Measurements from ENCODE around the gene TMC5. TPM values are rescaled to one million over a fixed set of nuclear protein-coding genes. Genes with fewer than 3 reads are reported as not detected.
"Not testable (repeated sequence)": the region's sequence is repeated elsewhere in the genome, so short reads cannot be mapped to it uniquely, and the experiment has no call there.

TMC5 gene
- polyA plus RNA-seq, 1 donor: 0.08 TPM

DNA sequence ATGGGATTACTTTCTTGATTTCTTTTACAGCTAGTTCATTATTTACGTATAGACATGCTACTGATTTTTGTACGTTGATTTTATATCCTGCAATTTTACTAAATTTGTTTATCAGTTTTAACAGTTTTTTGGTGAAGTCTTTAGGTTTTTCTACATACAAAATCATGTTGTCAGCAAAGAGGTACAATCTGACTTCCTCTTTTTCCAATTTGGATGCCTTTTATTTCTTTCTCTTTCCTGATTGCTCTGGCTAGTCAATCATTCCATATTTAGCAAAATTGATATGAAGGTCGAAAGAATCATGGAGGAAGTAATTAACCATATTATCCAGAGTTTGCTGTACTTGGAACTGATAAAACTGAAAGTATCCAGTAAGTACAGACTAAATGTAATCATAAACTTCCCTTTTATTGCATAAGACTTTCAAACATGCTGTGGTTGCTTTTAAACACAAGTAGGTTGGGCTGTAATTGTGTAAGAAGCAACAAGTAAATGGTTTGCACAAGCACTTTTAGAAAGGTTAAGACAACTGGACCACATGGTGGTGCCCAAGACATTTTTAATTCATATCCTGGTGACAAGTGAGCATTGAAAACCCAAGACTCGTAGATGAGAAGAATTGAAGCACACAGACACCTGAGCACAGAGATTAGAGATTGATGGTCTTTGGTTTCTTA is 95.8 kb downstream of the TMC5 start:
- no peak for DNase-seq

GRCh38 chr16:19515757-19516156 is 98.1 kb downstream of the TMC5 start:
- no peak for DNase-seq

- DNase-seq: no peak
Observed at GRCh38 chr16:19517424-19518089, 99.9 kb downstream of the TMC5 start.

DNA sequence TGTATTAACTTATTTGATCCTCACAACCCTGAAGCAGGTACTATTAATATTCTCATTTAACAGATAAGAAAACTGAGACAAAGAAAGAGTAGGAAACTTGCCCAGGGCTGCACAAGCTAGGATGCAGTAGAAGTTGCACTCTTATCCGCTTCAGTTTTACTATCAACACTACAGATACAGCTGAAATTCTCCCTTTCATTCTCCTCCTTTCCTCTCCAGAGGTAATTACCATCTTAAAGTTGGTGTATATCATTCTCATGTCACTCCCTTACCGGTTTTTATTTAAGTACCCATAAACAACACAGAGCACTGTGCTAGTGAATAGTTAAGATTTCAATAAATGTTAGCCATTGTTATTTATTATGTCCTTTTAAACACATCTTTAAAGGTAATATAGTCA is 100.7 kb downstream of the TMC5 start:
- DNase-seq: no peak

GRCh38 chr16:19520861-19521331 is 103.2 kb downstream of the TMC5 start:
- DNase-seq: no peak

DNA sequence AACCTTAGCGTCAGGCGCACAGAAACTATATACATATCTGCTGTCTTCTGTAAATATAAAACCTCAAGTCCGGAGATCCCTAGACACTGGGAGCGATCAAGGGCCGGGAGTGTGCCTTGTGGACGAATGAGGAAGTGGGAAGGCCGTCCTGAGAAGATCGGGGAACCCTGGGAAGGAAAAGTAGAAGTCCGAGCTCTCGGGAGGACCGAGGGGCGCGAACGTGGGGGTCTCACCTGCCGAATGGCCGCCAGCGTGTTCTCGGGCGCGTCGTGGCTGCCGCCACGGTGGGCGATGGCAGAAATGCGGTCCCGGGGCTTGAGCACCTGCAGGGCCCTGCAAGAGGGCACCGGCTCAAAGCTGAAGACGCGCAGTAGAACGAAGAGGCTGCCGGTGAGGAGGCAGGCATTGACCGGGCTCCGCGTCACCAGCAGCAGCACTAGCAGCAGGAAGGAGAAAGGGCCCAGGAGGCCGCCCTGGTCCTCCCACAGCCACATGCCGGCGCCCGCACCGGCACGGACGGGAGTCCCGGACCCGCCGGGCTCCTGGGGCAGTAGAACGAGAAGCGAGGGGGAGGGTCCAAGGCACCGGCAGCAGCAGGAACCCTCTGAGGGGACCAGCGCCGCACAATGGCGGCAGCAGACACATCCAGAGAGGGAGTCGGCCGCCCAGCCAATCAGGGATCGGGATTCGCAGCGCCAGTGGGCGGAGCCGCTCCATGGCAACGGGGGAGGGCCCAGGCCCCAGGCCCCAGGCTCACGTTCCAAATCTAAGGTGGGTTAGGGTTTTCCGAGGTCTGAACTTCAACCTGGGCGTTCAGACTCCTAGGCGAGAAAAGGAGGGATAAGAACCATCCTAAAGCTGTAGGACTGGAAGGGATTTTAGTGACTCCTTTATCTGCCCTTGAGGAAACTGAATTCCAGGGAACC is 104.1 kb downstream of the TMC5 start, which contains the start of gene GDE1:
GDE1 (minus strand) TSS at position 628 of the 926 bp plus-strand sequence; CDS start at position 494, 134 bp downstream.
- peak; percentile 92 for DNase-seq

DNA sequence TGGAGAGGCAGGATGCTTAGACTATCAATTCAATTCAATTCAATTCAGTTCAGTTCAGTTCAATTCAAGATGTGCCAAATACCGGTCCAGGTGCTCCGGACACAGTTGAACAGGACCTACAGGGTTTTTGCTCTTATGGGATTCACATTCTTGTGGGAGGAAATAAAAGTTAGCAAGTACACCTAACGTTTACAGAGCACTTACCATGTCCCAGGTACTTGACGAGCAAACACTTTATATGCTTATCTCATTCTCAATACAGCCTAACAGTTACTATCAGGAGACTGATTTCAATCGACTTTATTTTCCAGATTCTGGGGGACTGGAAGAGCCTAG is 104.7 kb downstream of the TMC5 start:
- DNase-seq: no peak

DNA sequence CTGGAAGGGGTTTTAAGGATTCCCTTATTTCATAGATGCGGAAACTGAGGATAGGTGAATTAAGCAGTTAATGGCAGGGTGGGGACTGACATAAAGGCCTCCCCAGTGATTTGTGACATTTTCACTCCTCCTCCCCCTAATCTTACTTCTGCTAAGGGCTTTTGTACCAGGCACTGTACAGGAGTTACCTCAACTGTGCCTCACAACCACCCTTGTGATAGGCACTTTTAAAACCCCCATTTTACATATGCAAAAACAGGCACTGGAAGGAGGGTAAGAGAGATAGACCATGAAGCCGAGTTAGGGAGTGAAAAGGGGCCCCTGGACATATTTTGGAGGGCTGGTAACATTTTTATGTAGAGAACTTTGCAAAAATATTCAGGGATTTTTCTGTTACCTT is 105.1 kb downstream of the TMC5 start:
- DNase-seq: no peak

GRCh38 chr16:19523184-19523558 is 105.5 kb downstream of the TMC5 start:
- no peak for DNase-seq

- DNase-seq: peak; percentile 94
Observed at GRCh38 chr16:19523559-19524355, 106.1 kb downstream of the TMC5 start, which contains the start of gene CCP110. Gene CCP110 (plus strand): TSS chr16:19523942. CDS start chr16:19527882, 3,940 bp downstream.

DNA sequence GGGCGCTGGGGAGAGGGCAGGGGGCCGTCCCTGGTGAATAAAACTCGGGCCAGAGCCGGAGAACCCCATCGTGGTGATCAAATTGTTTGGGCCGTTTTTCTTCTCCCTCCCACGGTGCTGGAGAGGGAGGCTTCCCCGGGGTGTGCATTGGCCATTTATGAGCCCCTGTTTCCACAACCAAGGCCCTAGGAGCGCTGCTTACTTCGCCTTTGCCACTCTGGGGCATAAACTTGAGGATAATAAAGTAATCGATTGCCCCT is 106.6 kb downstream of the TMC5 start:
- DNase-seq: no peak

DNA sequence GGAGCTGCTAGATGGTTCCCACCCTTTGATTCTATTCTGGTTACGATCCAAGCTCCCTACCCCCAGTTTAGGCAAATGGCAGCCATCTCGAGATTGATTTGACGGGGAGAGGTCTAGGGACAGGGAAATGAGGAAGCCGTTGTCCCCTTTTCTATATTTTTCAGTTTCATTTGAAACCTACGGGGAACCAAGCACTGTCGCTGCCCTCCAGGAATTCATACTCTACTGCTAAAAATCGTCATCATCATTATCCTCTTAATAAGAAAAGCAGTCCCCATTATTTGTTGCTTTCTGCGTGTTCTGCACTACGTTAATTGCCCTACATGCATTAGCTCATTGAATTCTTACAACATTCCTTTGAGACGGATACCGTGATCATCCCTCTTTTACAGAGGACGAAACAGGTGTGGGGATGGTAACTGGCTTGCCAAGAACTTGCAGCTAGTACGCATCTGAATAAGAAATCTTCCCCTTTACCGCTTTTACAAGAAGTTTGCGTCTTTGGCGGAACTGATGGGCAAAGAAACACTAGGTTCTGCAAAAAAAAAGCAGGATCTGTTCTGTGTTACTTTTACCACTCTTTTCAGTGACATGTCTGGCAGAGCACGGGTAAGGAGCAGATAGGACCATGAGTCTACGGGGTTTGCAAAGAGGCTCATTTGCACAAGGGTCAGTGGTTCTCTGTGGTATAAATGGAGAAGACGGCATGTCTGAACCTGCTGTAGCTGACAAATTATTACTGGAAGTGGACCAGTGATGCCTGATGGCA is 107.1 kb downstream of the TMC5 start:
- peak; percentile 14 for DNase-seq

- no peak for DNase-seq
Observed at GRCh38 chr16:19525385-19525723, 107.7 kb downstream of the TMC5 start.

DNA sequence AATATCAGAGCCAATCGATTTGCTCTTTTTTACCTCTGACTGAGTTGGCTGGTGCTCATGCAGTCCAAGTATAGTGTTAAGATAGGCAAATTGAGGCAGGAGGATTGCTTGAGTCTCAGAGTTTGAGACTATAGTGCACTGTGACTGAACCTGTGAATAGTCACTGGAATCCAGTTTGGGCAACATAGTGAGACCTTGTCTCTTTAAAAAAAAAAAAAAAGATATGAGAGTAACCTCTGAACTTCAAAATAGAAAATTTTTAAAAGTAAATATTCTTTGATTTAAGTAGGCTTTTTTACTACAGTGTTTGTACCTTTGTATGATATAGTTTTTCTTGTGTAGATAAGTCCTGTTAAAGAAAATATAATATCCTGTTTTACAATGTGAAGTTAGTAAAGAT is 109.5 kb downstream of the TMC5 start:
- no peak for DNase-seq

DNA sequence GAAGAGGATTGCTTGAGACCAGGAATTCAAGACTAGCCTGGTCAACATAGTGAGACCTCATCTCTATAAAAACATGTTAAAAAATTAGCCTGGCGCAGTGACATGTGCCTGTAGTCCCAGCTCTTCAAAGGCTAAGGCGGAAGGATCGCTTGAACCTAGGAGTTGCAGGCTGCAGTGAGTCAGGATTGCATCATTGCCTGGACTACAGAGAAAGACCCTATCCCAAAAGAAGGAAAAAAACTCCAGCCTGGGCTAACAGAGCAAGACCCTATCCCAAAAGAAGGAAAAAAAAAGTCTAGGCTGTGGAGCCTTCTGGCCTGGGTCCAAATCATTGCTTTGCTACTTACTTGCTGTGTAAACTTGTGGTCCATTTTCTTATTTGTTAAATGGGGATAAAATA is 111.0 kb downstream of the TMC5 start:
- no peak for DNase-seq

GRCh38 chr16:19532601-19533000 is 114.9 kb downstream of the TMC5 start:
- no peak for DNase-seq

GRCh38 chr16:19540241-19540970 is 122.7 kb downstream of the TMC5 start:
- DNase-seq: no peak

- no peak for DNase-seq
Observed at GRCh38 chr16:19542138-19542821, 124.6 kb downstream of the TMC5 start.

DNA sequence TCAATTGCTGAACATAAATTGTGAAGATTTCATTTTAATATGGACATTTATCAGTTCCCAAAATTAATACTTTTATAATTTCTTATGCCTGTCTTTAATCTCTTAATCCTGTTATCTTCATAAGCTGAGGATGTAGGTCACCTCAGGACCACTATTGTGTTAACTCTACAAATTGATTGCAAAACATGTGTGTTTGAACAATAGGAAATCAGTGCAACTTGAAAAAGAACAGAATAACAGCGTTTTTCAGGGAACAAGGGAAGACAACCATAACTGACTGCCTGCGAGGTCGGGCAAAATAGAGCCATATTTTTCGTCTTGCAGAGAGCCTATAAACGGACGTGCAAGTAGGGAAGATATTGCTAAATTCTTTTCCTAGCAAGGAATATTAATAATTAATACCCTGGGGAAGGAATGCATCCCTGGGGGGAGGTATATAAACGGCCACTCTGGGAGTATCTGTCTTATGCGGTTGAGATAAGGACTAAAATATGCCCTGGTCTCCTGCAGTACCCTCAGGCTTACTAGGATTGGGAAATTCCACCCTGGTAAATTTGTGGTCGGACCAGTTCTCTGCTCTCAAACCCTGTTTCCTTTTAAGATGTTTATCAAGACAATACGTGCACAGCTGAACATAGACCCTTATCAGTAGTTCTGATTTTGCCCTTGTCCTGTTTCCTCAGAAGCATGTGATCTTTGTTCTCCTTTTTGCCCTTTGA is 125.8 kb downstream of the TMC5 start:
- not testable (repeated sequence) for DNase-seq

- DNase-seq: no peak
Observed at GRCh38 chr16:19548144-19548543, 130.5 kb downstream of the TMC5 start.

Data from hindlimb muscle (tissue), 1 donor.